Neural cell (in vitro differentiated cells): ENCODE results near the gene EEF1AKMT2. TPM values are rescaled to one million over a fixed set of nuclear protein-coding genes. Genes with fewer than 3 reads are reported as not detected.

ENCODE experiments used
- H2AFZ ChIP-seq: fragments of 200-600, 300-800 bp; sonication (generic), shearing (Covaris generic); 2 replicates; pipeline ENCODE4 v1.6.0; 2014; ENCODE audit warnings: low read depth, mild to moderate bottlenecking, antibody characterized with exemption, low read length, moderate library complexity
- H3F3A ChIP-seq: fragments of 200-600 bp; shearing (Covaris generic); 2 replicates; pipeline ENCODE4 v1.6.1; 2016; ENCODE audit warnings: mild to moderate bottlenecking, moderate library complexity, mixed read lengths, antibody characterized with exemption, low read length; ENCODE audit not compliant: insufficient read depth, poor library complexity, severe bottlenecking
- H3K27ac ChIP-seq: fragments of 200-600, 300-800 bp; sonication (generic), shearing (Covaris generic); 2 replicates; pipeline ENCODE4 v1.5.1; 2014; ENCODE audit warnings: mild to moderate bottlenecking, low read length, moderate library complexity
- H3K27me3 ChIP-seq: fragments of 300-800, 200-600 bp; sonication (generic), shearing (Covaris generic); 2 replicates; pipeline ENCODE4 v1.6.0; 2014; ENCODE audit warnings: mild to moderate bottlenecking, low read depth, low read length, moderate library complexity; ENCODE audit not compliant: insufficient read depth
- H3K36me3 ChIP-seq: fragments of 300-800, 200-600 bp; sonication (generic), shearing (Covaris generic); 2 replicates; pipeline ENCODE4 v1.5.1; 2014; ENCODE audit warnings: mild to moderate bottlenecking, antibody characterized with exemption, low read length, moderate library complexity; ENCODE audit not compliant: insufficient read depth
- H3K4me2 ChIP-seq: fragments of 300-800, 200-600 bp; sonication (generic), shearing (Covaris generic); 2 replicates; pipeline ENCODE4 v1.6.0; 2014; ENCODE audit warnings: mild to moderate bottlenecking, low read length
- H3K4me3 ChIP-seq: fragments of 300-800, 200-600 bp; sonication (generic), shearing (Covaris generic); 2 replicates; pipeline ENCODE4 v1.5.1; 2014; ENCODE audit warnings: mild to moderate bottlenecking, low read length, moderate library complexity
- H3K79me2 ChIP-seq: fragments of 200-600 bp; shearing (Covaris generic); replicated peaks from 2 replicates; pipeline ENCODE4 v1.6.0; 2014; ENCODE audit warnings: mild to moderate bottlenecking, low read length, moderate library complexity; ENCODE audit not compliant: insufficient read depth
- H3K9ac ChIP-seq: fragments of 300-800, 200-600 bp; sonication (generic), shearing (Covaris generic); 2 replicates; pipeline ENCODE4 v1.6.1; 2016; ENCODE audit warnings: mild to moderate bottlenecking, low read length, mixed read lengths
- H3K9me2 ChIP-seq: fragments of 200-600 bp; shearing (Covaris generic); 2 replicates; pipeline ENCODE4 v1.6.1; 2016; ENCODE audit warnings: mild to moderate bottlenecking, low read length, mixed read lengths; ENCODE audit not compliant: insufficient read depth
- H3K9me3 ChIP-seq: fragments of 200-600, 300-800 bp; sonication (generic), shearing (Covaris generic); 2 replicates; pipeline ENCODE4 v1.6.1; 2016; ENCODE audit warnings: mild to moderate bottlenecking, mixed run types, low read length, moderate library complexity, mixed read lengths
- H4K20me1 ChIP-seq: fragments of 200-600 bp; shearing (Covaris generic); 2 replicates; pipeline ENCODE4 v1.6.1; 2016; ENCODE audit warnings: mild to moderate bottlenecking, mixed run types; ENCODE audit not compliant: insufficient read depth
- CTCF ChIP-seq: fragments of 450-650 bp; IDR thresholded peaks from 2 replicates; pipeline ENCODE4 v1.5.1; 2014; ENCODE audit warnings: antibody characterized with exemption, mild to moderate bottlenecking, moderate library complexity; ENCODE audit not compliant: poor library complexity, severe bottlenecking
- EP300 ChIP-seq: fragments of 450-650 bp; conservative IDR thresholded peaks from 2 replicates; pipeline ENCODE4 v1.6.1; 2014; ENCODE audit warnings: antibody characterized with exemption, mild to moderate bottlenecking, moderate library complexity; ENCODE audit not compliant: poor library complexity, severe bottlenecking
- EZH2 ChIP-seq: fragments of 200-600, 300-800 bp; shearing (Covaris generic), sonication (generic); IDR thresholded peaks from 2 replicates; pipeline ENCODE4 v1.6.1; 2014; ENCODE audit warnings: antibody characterized with exemption, low read length, borderline replicate concordance, mild to moderate bottlenecking; ENCODE audit not compliant: insufficient read depth, poor library complexity, severe bottlenecking
- MXI1 ChIP-seq: fragments of 450-650 bp; conservative IDR thresholded peaks from 2 replicates; pipeline ENCODE4 v1.6.1; 2014; ENCODE audit warnings: antibody characterized with exemption, mild to moderate bottlenecking; ENCODE audit not compliant: poor library complexity, severe bottlenecking
- POLR2AphosphoS5 ChIP-seq: IDR thresholded peaks from 2 replicates; pipeline ENCODE4 v1.6.1; 2012
- RAD21 ChIP-seq: fragments of 450-650 bp; conservative IDR thresholded peaks from 2 replicates; pipeline ENCODE4 v1.6.1; 2014; ENCODE audit warnings: antibody characterized with exemption, mild to moderate bottlenecking, moderate library complexity
- REST ChIP-seq: IDR thresholded peaks from 2 replicates; pipeline ENCODE4 v1.6.1; 2012; ENCODE audit warnings: borderline replicate concordance
- SMC3 ChIP-seq: fragments of 450-650 bp; conservative IDR thresholded peaks from 2 replicates; pipeline ENCODE4 v1.6.1; 2014; ENCODE audit warnings: antibody characterized with exemption, mild to moderate bottlenecking, moderate library complexity; ENCODE audit not compliant: poor library complexity
- TAF1 ChIP-seq: IDR thresholded peaks from 2 replicates; pipeline ENCODE4 v1.6.1; 2012; ENCODE audit warnings: low read depth
- polyA plus RNA-seq: library from polyadenylated mRNA; depleted of rRNA; stranded (reverse); fragments of >200 nt; gene quantifications from 2 replicates; pipeline ENCODE4 v1.2.3, GENCODE V29; 2014

The EEF1AKMT2 gene
- polyA plus RNA-seq, 1 donor from 2014 or later: 63.7 TPM

- H3K27me3 ChIP-seq: no peaks in the 10 kb centered on the region
- H2AFZ ChIP-seq: no peak overlapping the region
- H3K9me2 ChIP-seq: no peaks in the 10 kb centered on the region
- no peak overlapping the region for H3K4me3 ChIP-seq
- H3K27ac ChIP-seq: no peak overlapping the region
- no peak overlapping the region for H3K9ac ChIP-seq
- no peaks in the 10 kb centered on the region for H3K9me3 ChIP-seq
- peaks cover 83% of the 10 kb centered on the region for H3K79me2 ChIP-seq
- H3F3A ChIP-seq: peaks cover 4% of the 10 kb centered on the region
- peaks cover 15% of the 10 kb centered on the region for H4K20me1 ChIP-seq
- H3K36me3 ChIP-seq: no peaks in the 10 kb centered on the region
- no peak for TF ChIP-seq EZH2
- TF ChIP-seq REST: no peak
- no peak for TF ChIP-seq MXI1
- TF ChIP-seq TAF1: no peak
- no peak for TF ChIP-seq RAD21
- no peak for TF ChIP-seq POLR2AphosphoS5
- TF ChIP-seq SMC3: no peak
- TF ChIP-seq EP300: no peak
- TF ChIP-seq CTCF: no peak
- H3K4me2 ChIP-seq: no peak overlapping the region
Measured at GRCh38 chr10:124738441-124738840, 53.2 kb downstream of the EEF1AKMT2 start.

DNA sequence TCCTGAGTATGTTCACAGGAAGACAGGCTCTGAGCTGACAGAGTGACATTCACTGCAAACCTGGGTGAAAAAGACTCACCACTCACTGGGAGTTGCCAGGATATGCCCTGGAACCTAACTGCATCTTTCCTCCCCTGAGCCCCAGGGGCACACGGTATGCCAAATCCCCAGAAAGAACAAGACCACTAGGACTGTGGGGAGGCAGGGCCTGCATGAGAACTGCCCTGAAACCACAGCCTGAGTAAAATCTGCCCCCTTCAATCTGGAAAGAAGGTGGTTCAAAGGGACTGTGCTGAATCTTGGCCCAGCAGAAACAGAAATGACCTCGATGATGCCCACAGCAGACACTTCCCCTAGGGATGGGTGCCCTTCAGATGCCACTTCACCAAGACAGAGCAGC lies 54.0 kb downstream of the EEF1AKMT2 start:
- no peak overlapping the region for H3K4me3 ChIP-seq
- H3K79me2 ChIP-seq: peaks cover 82% of the 10 kb centered on the region
- H3K9me3 ChIP-seq: no peaks in the 10 kb centered on the region
- no peaks in the 10 kb centered on the region for H3K27me3 ChIP-seq
- H3K27ac ChIP-seq: no peak overlapping the region
- no peak for TF ChIP-seq POLR2AphosphoS5
- no peak for TF ChIP-seq TAF1
- TF ChIP-seq EZH2: no peak
- TF ChIP-seq EP300: no peak
- TF ChIP-seq RAD21: no peak
- no peak for TF ChIP-seq CTCF
- no peak for TF ChIP-seq REST
- TF ChIP-seq MXI1: no peak
- TF ChIP-seq SMC3: no peak
- peaks cover 4% of the 10 kb centered on the region for H3F3A ChIP-seq
- no peak overlapping the region for H3K9ac ChIP-seq
- no peaks in the 10 kb centered on the region for H3K36me3 ChIP-seq
- H4K20me1 ChIP-seq: peaks cover 15% of the 10 kb centered on the region
- no peak overlapping the region for H3K4me2 ChIP-seq
- no peak overlapping the region for H2AFZ ChIP-seq
- no peaks in the 10 kb centered on the region for H3K9me2 ChIP-seq
